CMK (cell line): ENCODE results near the gene ANKS1B.

Source experiments
- DNase-seq: peaks from one replicate; pipeline ENCODE4 v3.0.0-alpha.2; 2010; ENCODE audit warnings: low read depth

ANKS1B gene

GRCh38 chr12:99453836-99454538, 530.7 kb downstream of the ANKS1B start:
- no peak for DNase-seq

GRCh38 chr12:99450036-99450630, 534.6 kb downstream of the ANKS1B start:
- no peak for DNase-seq

- no peak for DNase-seq
Observed at GRCh38 chr12:99444859-99445316, 539.8 kb downstream of the ANKS1B start.

DNA sequence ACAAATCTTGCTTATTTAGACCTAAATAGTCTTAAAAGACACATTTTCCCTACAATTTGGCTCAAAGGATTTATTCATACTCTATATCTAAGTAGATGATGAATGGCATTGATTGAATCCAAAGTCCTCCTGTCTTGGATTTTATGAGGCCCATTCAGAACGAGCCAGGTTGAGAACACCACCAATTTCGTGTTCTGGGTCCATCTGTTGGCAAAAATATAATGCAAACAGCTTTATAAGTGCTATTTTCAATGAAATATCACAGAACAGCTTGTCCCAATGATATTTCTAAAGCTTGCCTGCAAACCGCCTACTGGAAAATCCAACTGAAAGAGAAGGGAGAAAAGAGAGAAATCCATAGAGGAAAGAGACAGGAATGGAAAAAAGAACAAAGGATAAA, 542.0 kb downstream of the ANKS1B start:
- DNase-seq, result no peak

DNA sequence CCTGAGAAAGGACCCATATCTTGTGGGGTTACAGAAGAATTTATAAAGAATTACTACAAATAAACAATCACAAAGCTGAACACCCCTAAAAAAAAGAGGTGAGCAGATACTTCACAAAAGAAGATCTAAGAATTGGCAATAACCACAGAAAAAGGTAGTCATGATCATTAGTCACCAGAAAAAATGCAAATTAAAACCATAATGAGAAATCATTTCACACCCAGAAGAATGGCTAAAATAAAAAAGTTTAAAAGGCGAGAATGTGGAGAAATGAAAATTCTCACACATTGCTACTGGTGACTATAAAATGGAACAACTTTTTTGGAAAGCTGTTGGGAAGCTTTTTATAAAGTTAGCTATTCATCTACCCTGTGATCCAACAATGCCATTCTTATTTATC, 545.3 kb downstream of the ANKS1B start:
- DNase-seq, result no peak

- no peak for DNase-seq
Observed at GRCh38 chr12:99436584-99436983, 548.2 kb downstream of the ANKS1B start.

DNA sequence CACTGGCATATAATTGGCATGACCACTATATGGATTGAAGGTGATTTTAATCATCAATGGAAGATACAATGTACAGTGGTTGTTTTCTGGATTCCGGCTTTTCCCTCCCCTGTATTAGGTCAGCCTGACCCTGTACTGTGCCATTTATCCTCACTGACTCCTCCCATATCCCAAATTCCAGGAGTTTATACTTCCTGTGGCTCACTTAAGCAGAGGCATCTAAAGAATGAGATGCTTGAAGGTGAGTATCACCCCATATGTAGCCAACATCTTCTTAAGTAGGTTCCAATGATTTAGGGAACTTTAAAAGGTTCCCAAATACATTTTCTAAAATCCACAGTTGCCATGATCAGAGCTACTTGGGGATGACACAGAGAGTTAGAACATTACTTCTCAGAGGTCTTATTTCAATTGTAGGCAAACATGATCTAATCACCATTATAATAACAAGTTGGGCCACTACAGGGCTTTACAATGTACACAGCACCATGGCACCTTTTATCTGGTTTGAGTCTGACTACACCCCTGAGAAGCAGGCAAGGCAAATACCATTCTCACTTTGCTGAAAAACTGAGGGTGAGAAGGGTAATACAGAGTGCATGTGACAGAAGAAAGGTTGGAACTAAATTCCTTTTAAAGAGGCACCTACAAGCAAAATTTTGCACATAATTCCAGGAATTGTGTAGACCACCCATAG, 549.5 kb downstream of the ANKS1B start:
- DNase-seq, result no peak

GRCh38 chr12:99433155-99433554, 551.6 kb downstream of the ANKS1B start:
- DNase-seq, result no peak

- DNase-seq, result no peak
Observed at GRCh38 chr12:99431203-99431602, 553.5 kb downstream of the ANKS1B start.

- DNase-seq, result no peak
Observed at GRCh38 chr12:99427104-99427503, 557.6 kb downstream of the ANKS1B start.

DNA sequence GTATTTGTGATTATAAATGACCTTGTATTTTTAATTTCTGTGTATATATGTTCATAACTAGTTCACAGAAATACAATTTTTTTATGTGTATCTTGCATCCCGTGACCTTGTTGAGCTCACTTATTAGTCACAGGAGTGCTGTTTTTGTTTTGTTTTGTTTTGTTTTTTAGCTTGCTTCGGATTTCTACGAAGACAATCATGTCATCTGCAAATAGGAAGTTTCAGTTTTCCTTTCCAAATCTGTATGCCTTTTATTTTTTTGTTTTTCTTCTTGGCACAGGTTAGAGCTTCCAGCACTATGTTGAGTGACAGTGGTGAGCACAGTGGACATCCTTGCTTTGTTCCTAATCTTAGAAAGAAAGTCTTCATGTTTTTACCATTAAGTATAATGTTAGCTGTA, 566.4 kb downstream of the ANKS1B start:
- DNase-seq, result no peak

DNA sequence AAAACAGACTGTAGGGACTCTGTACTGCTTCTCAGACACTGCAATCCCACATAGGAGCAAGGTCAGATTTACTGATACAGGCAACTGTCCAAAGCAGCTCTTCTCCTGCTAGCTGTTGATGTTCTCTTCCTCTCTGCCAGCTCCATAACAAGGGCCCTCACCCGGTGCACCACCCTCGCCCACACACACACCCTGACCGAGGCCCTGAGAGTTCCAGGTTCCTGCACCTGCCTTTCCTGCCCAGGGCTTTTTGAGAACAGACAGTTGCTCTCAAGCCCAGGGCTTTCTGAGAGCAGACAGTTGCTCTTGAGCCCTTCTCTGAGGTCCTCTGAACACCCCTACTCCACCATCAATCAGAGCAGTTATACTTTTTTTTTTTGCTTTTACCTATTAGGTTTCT, 571.0 kb downstream of the ANKS1B start:
- no peak for DNase-seq

DNA sequence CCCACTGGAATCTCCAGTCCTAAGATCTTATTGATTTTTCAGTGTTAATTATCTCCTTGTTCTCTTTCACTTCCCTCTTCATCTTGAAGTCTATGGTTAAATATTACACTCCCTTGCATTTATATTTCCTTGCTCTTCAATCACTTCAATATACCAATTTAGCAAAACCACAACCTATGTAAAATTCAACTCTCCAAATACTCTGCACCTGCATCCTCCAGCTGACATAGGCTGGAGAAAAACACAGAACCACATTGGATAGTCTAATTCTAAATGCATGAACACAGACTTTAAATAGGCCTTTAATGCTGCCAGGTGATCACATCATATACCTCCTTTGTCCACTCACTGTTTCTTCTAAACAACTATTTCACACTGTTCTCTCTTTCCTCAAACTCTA, 591.0 kb downstream of the ANKS1B start:
- no peak for DNase-seq

DNA sequence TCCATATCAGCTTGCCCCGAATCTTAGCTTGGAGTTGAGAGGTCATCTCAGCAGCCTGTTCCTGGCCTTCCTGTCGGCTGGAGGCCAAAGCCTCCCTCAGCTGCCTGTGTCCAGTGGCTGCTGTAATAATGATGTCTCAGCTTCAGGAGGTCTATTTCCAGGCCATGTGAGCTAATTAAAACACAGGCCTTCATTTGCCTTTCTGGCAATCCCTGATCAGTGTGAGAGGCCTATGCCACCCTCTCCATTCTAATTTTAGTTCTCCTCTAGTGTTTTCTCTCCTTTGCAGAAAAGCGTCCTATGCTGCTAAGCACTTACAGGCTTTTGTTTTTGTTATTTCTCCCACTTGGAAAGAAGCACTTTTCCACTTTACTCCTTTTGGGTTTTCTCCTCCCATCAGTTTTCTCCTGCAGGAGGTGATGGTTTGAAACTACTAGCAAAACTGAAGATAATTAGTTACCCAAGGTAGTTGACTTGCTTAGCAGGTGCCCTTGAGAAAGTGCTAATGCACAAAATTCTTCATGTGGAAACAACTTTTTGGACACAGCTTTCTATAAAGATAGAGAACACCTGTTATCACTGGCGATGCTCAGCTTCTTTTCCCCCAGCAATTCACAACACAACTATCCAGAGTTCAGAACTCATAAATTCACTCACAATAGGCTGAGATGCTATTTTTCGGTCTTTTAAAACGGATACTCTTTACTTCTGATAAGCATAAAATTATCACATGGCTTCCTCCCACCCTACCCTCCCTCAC, 592.5 kb downstream of the ANKS1B start:
- DNase-seq, result no peak

- DNase-seq, result no peak
Observed at GRCh38 chr12:99390707-99391106, 594.0 kb downstream of the ANKS1B start.

- DNase-seq, result no peak
Observed at GRCh38 chr12:99389751-99390150, 595.0 kb downstream of the ANKS1B start.

- DNase-seq, result no peak
Observed at GRCh38 chr12:99388671-99389195, 596.0 kb downstream of the ANKS1B start.

DNA sequence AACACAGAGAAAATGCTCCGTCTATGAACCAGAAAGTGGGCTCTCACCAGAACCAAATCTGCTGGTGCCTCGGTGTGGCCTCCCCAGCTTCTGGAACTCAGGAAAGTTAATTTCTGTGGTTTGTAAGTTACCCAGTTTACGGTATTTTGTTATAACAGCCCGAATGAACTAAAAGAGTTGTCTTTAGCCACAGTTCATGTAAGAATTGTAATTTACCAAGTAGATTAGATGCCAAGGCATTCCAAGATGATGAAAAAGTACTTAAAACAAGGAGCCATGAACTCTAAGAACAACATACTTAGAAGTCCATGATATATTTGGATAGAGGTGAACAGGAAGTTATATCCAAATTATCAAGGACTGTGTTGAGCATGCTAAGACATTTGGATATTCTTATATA, 597.1 kb downstream of the ANKS1B start:
- no peak for DNase-seq

DNA sequence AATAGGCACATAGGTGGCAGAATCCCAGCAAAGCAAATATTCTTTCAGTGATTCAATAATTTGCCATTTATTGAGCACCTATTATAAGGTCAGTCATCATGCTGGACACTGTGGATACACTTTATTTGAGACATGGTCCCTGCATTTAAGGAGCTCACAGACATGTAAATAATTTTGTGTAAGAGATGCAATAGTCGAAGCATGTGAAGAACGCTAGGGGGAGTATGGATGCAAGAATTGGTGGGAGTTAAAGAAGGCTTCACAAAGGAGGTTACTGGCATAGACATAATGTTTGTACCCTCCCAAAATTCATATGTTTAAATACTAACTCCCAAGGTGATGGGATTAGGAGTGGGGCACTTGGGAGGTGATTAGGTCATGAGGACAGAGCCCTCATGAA, 597.8 kb downstream of the ANKS1B start:
- DNase-seq, result no peak

DNA sequence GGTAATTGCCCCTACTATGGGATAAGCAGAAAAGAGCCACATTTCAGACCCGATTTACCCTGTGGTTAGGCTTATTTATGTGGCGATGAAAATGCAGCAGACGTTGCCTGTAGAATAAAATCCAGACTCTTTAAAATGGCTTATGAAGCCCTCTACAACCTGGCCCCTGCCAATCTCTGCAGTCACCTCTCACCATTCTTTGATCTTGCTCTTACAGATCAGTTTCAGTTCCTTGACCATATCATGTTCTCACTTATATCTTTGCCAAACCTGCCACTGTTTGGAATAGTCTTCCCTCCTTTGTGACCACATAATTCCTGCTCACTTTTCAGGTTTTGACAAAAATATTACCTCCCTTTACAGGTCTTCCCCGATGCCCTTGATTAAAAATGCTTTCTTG, 601.5 kb downstream of the ANKS1B start:
- DNase-seq, result no peak

DNA sequence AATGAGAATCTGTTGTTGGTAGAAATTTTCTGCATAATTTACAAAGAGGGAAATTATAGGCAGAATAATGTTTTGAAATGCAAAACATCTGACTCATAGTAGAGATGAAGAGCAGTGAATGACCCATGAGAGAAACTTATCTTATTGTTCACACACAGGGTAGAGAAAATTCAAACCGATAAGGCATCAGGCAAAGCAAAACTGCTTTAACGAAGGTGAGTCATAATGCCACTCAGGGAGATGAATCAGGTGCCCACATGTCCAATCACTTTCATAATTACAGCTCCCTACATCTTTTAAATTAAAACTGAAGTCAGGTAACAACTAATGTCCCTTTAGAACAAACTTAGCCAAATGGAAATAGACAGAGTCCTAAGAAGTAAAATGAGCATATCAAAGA, 602.7 kb downstream of the ANKS1B start:
- DNase-seq, result no peak

DNA sequence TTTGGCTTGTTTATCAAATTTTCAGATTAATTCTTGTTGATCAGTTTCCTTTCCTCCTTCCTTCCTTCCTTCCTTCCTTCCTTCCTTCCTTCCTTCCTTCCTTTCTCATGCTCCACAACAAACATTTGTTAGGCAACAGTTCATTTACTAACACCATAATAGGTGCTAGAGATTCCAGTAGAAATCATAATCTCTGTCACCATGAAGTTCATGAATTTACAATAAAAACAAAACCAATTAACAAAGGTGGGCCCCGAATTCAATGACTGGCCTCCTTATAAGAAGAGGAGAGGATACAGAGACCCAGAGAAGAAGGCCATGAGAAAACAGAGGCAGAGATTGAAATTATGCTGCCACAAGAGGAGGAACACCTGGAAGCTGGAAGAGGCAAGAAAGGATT, 604.0 kb downstream of the ANKS1B start:
- no peak for DNase-seq
